Fibroblast of villous mesenchyme (primary cell): ENCODE measurements around the gene FXR2. TPM values are rescaled to one million over a fixed set of nuclear protein-coding genes. Genes with fewer than 3 reads are reported as not detected.

Experiments used
- DNase-seq: peaks from one replicate; pipeline ENCODE4 v3.0.0-alpha.2; 2010; ENCODE audit warnings: low read depth
- H3K4me3 ChIP-seq: 2 replicates; pipeline ENCODE4 v1.5.1; 2011; ENCODE audit warnings: low read depth, mild to moderate bottlenecking, low read length
- total RNA-seq: library from RNA; depleted of rRNA; stranded (reverse); fragments of >200 nt; gene quantifications from 2 replicates; pipeline ENCODE4 v1.2.3, GENCODE V29; 2012
- TF ChIP-seq, protein P1 (sequence below): IDR thresholded peaks from 2 replicates; pipeline ENCODE4 v1.5.1; 2012; ENCODE audit warnings: low read depth, mild to moderate bottlenecking, low read length; ENCODE audit not compliant: insufficient read depth

FXR2 gene
- total RNA-seq, 1 donor: 39.7 TPM

DNA sequence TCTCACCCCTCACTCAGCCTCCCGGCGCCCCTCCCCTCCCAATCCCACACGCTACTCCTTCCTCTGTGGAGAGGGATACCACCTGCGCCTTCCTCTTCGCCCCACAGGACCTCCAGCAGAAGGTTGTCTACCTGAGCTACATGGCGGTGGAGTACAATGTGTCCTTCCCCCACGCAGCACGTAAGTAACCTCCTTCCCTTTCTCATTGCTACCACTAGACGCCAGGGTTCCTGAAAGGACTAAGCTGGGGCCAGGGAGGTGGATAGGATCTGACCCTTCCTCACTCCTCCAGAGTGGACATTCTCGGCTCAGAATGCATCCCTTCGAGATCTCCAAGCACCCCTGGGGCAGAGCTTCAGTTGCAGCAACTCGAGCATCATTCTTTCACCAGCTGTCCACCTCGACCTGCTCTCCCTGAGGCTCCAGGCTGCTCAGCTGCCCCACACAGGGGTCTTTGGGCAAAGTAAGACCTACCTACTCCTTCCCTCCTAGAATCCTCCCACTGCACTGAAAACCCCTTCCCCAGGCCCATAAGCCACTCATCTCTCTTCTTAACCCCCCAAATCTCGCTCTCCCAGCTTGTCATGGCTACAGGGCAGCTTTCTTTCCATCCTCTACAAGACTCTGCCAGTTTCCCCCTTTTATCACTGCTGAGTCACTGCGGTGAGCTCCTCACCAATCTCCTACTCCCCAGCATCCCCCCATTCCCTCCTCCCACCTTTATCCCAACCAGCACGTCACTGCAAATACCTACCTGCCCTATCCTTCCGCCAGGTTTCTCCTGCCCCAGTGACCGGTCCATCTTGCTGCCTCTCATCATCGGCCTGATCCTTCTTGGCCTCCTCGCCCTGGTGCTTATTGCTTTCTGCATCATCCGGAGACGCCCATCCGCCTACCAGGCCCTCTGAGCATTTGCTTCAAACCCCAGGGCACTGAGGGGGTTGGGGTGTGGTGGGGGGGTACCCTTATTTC, 33.8 kb downstream of the FXR2 start:
- TF ChIP-seq, protein P1, sequence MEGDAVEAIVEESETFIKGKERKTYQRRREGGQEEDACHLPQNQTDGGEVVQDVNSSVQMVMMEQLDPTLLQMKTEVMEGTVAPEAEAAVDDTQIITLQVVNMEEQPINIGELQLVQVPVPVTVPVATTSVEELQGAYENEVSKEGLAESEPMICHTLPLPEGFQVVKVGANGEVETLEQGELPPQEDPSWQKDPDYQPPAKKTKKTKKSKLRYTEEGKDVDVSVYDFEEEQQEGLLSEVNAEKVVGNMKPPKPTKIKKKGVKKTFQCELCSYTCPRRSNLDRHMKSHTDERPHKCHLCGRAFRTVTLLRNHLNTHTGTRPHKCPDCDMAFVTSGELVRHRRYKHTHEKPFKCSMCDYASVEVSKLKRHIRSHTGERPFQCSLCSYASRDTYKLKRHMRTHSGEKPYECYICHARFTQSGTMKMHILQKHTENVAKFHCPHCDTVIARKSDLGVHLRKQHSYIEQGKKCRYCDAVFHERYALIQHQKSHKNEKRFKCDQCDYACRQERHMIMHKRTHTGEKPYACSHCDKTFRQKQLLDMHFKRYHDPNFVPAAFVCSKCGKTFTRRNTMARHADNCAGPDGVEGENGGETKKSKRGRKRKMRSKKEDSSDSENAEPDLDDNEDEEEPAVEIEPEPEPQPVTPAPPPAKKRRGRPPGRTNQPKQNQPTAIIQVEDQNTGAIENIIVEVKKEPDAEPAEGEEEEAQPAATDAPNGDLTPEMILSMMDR: no peak
- no peak overlapping the region for H3K4me3 ChIP-seq

DNA sequence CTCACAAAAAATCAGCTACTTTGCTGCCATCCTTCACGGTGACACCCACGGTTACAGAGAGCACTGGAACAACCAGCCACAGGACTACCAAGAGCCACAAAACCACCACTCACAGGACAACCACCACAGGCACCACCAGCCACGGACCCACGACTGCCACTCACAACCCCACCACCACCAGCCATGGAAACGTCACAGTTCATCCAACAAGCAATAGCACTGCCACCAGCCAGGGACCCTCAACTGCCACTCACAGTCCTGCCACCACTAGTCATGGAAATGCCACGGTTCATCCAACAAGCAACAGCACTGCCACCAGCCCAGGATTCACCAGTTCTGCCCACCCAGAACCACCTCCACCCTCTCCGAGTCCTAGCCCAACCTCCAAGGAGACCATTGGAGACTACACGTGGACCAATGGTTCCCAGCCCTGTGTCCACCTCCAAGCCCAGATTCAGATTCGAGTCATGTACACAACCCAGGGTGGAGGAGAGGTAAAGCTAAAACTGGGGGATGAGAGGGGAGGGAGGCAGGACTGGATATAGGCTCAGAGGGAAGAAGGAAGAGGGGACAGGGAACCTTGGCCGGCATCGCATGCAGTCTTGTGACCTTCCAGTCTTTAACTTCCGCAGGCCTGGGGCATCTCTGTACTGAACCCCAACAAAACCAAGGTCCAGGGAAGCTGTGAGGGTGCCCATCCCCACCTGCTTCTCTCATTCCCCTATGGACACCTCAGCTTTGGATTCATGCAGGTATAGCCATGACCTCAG, 34.7 kb downstream of the FXR2 start:
- peak overlapping the region; percentile 15 for H3K4me3 ChIP-seq
- DNase-seq: no peak
- TF ChIP-seq, protein P1: no peak

More for the DNA sequence above, 33.8 kb downstream of the FXR2 start:
- DNase-seq: no peak

DNA sequence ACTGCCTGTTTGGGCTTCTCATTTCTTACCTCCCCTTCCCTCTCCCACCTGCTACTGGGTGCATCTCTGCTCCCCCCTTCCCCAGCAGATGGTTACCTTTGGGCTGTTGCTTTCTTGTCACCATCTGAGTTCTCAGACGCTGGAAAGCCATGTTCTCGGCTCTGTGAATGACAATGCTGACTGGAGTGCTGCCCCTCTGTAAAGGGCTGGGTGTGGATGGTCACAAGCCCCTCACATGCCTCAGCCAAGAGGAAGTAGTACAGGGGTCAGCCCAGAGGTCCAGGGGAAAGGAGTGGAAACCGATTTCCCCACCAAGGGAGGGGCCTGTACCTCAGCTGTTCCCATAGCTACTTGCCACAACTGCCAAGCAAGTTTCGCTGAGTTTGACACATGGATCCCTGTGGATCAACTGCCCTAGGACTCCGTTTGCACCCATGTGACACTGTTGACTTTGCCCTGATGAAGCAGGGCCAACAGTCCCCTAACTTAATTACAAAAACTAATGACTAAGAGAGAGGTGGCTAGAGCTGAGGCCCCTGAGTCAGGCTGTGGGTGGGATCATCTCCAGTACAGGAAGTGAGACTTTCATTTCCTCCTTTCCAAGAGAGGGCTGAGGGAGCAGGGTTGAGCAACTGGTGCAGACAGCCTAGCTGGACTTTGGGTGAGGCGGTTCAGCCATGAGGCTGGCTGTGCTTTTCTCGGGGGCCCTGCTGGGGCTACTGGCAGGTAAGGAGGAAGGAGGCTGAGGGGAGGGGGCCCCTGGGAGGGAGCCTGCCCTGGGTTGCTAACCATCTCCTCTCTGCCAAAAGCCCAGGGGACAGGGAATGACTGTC, 35.5 kb downstream of the FXR2 start, which contains the start of gene CD68:
CD68 (plus strand) TSS at position 638 of the 833 bp plus-strand sequence; CDS start at position 678, 40 bp downstream.
- peak within 1 kb of the TSS; percentile 15 for H3K4me3 ChIP-seq
- DNase-seq: peak; percentile 94
- TF ChIP-seq, protein P1: no peak

DNA sequence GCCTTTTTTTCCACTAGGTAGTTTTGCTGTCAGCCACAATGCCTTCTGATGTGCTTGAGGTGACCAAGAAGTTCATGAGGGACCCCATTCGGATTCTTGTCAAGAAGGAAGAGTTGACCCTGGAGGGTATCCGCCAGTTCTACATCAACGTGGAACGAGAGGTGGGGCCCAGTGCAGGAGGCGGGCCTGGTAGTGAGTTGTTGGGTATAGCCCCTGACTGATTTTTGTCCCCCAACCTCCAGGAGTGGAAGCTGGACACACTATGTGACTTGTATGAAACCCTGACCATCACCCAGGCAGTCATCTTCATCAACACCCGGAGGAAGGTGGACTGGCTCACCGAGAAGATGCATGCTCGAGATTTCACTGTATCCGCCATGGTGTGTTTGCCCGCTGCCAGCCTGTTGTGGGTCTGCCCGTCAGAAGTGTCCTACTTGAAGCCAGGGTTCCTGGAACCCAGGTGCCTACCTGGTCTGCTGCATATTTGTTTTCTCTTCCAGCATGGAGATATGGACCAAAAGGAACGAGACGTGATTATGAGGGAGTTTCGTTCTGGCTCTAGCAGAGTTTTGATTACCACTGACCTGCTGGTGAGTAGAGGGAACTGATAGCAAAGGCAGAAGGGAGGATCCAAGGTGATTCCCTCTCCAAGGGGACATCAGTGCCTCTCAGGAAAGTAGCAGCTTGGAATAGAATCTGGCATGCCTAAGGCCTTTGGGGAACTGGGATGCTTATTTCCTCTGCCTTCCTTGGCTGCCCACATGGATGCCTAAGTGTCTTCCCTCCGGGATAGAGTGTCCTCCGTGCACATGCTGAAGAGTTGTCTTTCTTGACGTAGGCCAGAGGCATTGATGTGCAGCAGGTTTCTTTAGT, 37.1 kb downstream of the FXR2 start:
- no peak for DNase-seq
- TF ChIP-seq, protein P1: no peak
- H3K4me3 ChIP-seq: no peak overlapping the region

DNA sequence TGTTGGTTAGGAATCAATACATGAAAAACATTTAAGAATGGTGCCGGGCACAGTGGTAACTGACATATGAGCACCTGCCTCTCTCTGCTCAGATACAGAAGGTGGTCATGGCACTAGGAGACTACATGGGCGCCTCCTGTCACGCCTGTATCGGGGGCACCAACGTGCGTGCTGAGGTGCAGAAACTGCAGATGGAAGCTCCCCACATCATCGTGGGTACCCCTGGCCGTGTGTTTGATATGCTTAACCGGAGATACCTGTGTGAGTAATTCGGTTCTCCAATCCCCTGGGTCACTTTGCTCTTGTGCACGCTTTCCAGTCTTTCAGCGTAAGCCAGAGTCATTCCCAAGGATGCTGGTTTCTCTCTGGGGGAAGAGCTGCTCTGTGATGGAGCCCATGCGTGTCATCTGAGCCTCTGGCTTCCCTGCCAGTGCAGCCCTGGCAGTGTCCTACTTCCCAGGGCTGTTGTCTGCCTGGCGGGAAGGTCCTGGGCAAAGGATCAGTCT, 38.2 kb downstream of the FXR2 start:
- TF ChIP-seq, protein P1: no peak
- H3K4me3 ChIP-seq: no peak overlapping the region
- no peak for DNase-seq
